HG03354 (cell line): ENCODE measurements around the gene CLDN14.

Source experiments
- ATAC-seq: cut with Tn5 transposase; IDR thresholded peaks from one replicate; pipeline ENCODE4 v1.9.1; 2021; ENCODE audit warnings: mild to moderate bottlenecking; ENCODE audit not compliant: unreplicated experiment, poor library complexity, severe bottlenecking

CLDN14 gene

DNA sequence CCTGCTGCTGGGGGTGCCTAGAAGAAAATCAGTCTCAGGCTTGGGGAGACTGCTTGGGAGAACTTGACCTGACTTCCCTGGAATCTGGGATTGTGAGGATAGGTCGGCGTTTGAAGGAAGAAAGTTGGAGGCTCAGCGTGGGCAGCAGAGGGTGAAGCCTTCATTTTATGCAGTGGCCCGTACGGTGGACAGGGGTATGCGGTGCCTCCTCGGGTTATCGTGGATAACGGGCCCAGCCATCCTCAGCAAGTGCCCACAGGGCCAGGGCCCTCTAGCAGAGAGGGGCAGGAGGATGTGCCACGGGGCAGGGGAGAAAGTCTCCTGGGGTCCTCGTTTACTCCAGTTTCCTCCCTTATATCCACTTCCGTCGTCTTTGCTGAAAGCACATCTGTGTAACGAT, 60.7 kb downstream of the CLDN14 start:
- ATAC-seq, result no peak

DNA sequence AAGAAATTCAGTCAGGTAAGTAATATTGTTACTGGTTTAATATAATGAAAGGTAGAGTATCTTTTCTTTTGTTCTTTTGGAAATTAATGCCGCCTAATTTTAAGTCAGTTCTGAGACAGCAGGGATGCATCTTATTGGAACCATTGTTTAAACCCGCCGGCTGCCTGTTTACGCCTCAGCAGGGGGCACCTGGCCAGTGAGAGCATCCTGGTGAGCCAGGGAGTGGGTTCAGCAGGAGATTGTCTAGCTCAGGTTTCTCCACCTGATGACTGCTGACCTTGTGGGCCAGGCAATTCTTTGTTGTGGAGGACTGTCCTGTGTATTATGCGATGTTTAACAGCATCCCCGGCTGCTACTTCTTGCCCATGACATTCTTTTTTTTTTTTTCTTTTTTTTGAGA, 64.5 kb downstream of the CLDN14 start:
- no peak for ATAC-seq

DNA sequence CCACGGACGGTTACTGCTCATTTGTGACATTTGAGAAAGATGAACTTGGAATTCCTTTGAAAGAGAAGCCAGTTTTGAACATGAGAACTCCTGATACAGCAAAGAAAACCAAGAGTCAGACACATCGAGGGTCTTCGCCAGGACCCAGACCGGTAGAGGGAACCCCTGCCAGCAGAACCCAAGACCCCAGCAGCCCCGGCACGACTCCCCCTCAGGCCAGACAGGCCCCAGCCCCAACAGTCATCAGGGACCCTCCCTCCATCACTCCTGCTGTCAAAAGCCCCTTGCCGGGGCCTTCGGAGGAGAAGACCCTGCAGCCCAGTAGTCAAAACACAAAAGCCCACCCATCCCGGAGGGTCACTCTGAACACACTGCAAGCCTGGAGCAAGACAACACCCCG, 67.0 kb downstream of the CLDN14 start:
- no peak for ATAC-seq

DNA sequence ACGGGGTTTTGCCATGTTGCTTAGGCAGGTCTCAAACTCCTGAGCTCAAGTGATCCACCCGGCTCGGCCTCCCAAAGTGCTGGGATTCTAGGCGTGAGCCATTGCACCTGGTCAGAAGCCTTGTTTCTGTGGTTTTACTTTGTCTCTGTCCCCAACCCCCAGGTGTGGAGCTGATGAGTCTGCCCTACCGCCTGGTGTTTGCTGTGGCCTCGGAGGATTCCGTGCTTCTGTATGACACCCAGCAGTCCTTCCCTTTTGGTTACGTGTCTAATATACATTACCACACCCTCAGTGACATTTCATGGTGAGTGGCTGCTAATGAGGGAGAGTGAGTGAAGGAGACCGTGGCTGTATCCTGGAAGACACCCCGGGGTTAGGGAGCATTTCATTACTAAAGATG, 68.6 kb downstream of the CLDN14 start:
- no peak for ATAC-seq
